ENCODE data around the gene RASA3. TPM values are rescaled to one million over a fixed set of nuclear protein-coding genes. Genes with fewer than 3 reads are reported as not detected.

The RASA3 gene
- total and polyA plus RNA-seq, 2 of the 8 experiments (the other 6 are each of a cell fraction or from before 2014, with no cell fraction given): 7.5 to 21.9 TPM

DNA sequence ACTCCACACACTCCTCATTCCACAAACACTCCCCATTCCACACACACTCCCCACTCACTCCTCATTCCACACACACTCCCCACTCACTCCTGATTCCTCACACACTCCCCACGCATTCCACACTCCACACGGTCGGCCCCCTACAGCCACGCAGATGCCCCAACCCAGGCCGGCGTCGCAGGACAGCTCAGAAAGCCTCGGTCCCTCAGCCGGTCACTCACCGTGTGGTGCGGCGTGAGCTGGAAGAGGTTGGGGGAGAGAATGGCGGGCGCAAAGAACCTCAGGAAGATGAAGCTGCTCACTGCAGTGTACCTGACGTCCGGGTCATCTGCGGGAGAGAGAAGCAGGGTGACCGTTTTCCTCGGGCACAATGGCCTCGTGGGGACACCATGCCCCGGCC is 119.5 kb downstream of the RASA3 start:
- H2BK5ac ChIP-seq (ENCODE audit: low read depth, low read length): no peak overlapping the region
- no peak overlapping the region for H3K4me2 ChIP-seq (ENCODE audit: insufficient read depth in 1 of 2, low read depth in 2 of 2, low read length in 2 of 2)
- no peak overlapping the region for H2BK20ac ChIP-seq (ENCODE audit: low read length)
- H3K56ac ChIP-seq (replicated peaks; ENCODE audit: insufficient read length, low read depth, low read length): no peak overlapping the region
- H4K8ac ChIP-seq (ENCODE audit: extremely low read depth, insufficient read depth, low read length): no peak overlapping the region
- H2BK15ac ChIP-seq (ENCODE audit: low read length): no peak overlapping the region
- 90 to 100% methylated on average over 2 to 18 of the region's 21 CpGs for WGBS, 2 experiments (ENCODE audit: extremely low coverage in 1 of 2, insufficient coverage in 1 of 2, insufficient read length in 1 of 2, insufficient replicate concordance in 2 of 2, low coverage in 1 of 2, low lambda C conversion rate in 2 of 2, missing lambda C conversion rate in 1 of 2)
- no peak overlapping the region for H3K23ac ChIP-seq (ENCODE audit: insufficient read length)
- H3K14ac ChIP-seq (ENCODE audit: insufficient read length): no peak overlapping the region
- no peak for DNase-seq (ENCODE audit: low read depth in 1 of 2, low spot score in 2 of 2)
- no peaks in the 10 kb centered on the region for H3K27me3 ChIP-seq (replicated peaks in 1 of 4; ENCODE audit: control insufficient read depth in 3 of 4, extremely low read depth in 1 of 4, insufficient read depth in 3 of 4, low read length in 3 of 4)
- H3K18ac ChIP-seq (ENCODE audit: extremely low read depth, low read length): no peak overlapping the region
- H2AK5ac ChIP-seq (ENCODE audit: low read depth, low read length): no peak overlapping the region
- H3K27ac ChIP-seq (ENCODE audit: low read depth, low read length): no peak overlapping the region
- no peaks in the 10 kb centered on the region for H3K9me3 ChIP-seq (ENCODE audit: insufficient read depth in 2 of 2, low read depth in 1 of 2, low read length in 1 of 2)
- peaks cover 5% of the 10 kb centered on the region; the same call in 1 of the 2 replicates for H3K23me2 ChIP-seq (ENCODE audit: low read depth, low read length)
- H2AFZ ChIP-seq (ENCODE audit: low read length): no peak overlapping the region
- ChIA-PET POLR2A (ENCODE audit: partially characterized antibody) (no interaction called here), CTCF (ENCODE audit: partially characterized antibody) (interaction anchor here (1.1 kb wide), 1 partner anchor 215 kb away, joined by 3 read pairs; no protein-coding TSS in a partner anchor)
- no peak for FAIRE-seq
- no peak overlapping the region for H4K91ac ChIP-seq (replicated peaks; ENCODE audit: insufficient read length, low read length)
- H3K9ac ChIP-seq (replicated peaks in 1 of 4; ENCODE audit: extremely low read depth in 1 of 4, low read depth in 3 of 4, low read length in 3 of 4): no peak overlapping the region
- H3K79me1 ChIP-seq (ENCODE audit: low read depth, low read length): no peaks in the 10 kb centered on the region
- H3K79me2 ChIP-seq (ENCODE audit: control insufficient read depth in 1 of 2, insufficient read depth in 2 of 2, low read length in 2 of 2): no peaks in the 10 kb centered on the region
- H3K36me3 ChIP-seq (ENCODE audit: control insufficient read depth in 2 of 4, insufficient read depth in 4 of 4, low read length in 3 of 4): no peaks in the 10 kb centered on the region
- H3K4ac ChIP-seq (replicated peaks; ENCODE audit: insufficient read length, low read depth, low read length): no peak overlapping the region
- no peak overlapping the region for H4K5ac ChIP-seq (ENCODE audit: insufficient read length, low read depth, low read length)
- no peak overlapping the region for H2BK12ac ChIP-seq (ENCODE audit: low read depth, low read length)
- H3K4me1 ChIP-seq (replicated peaks in 1 of 4; ENCODE audit: control insufficient read depth in 3 of 4, insufficient read depth in 4 of 4, low read length in 3 of 4): no peaks in the 10 kb centered on the region
- peaks cover 0 to 4% of the 10 kb centered on the region in 2 experiments for H4K20me1 ChIP-seq (replicated peaks in 1 of 2; ENCODE audit: control insufficient read depth in 1 of 2, insufficient read depth in 2 of 2, low read length in 2 of 2)
- TF ChIP-seq TCF12 (IDR thresholded peaks at IDR 0.05; ENCODE audit: low read depth, low read length) (no peak), GABPA (IDR thresholded peaks at IDR 0.05; ENCODE audit: borderline replicate concordance, insufficient read depth, low read length) (no peak), ZNF274 (IDR thresholded peaks at IDR 0.05; ENCODE audit: borderline replicate concordance, extremely low read depth, low read length) (no peak), RFX5 (IDR thresholded peaks at IDR 0.05; ENCODE audit: borderline replicate concordance, low read depth, low read length) (no peak), JUND (IDR thresholded peaks at IDR 0.05; ENCODE audit: low read length) (no peak), POU5F1 (IDR thresholded peaks at IDR 0.05; ENCODE audit: low read depth, low read length) (no peak), CHD1 (IDR thresholded peaks at IDR 0.05; ENCODE audit: low read depth, low read length) (no peak), EZH2 (IDR thresholded peaks at IDR 0.05; ENCODE audit: low read depth, low read length, severe bottlenecking) (no peak)
- H3K4me3 ChIP-seq (ENCODE audit: extremely low read depth in 1 of 4, insufficient read depth in 2 of 4, low read depth in 3 of 4, low read length in 4 of 4): no peak overlapping the region
- H2BK120ac ChIP-seq (replicated peaks; ENCODE audit: low read depth, low read length): no peak overlapping the region
